Nephron progenitor cell (in vitro differentiated cells): ENCODE results near the gene PIK3CD.
A peak's percentile ranks its signal among the peaks of the same experiment; 100 is the strongest.

Experiments used
- DNase-seq: peaks from one replicate; pipeline ENCODE4 v3.0.0; 2021
- H3K27ac Mint-ChIP-seq: 2 replicates; pipeline ENCODE4 v1.8.0; 2021; ENCODE audit warnings: mild to moderate bottlenecking, moderate library complexity, mixed read lengths
- H3K27me3 Mint-ChIP-seq: 2 replicates; pipeline ENCODE4 v1.8.0; 2021; ENCODE audit warnings: mild to moderate bottlenecking, low read depth, mixed read lengths; ENCODE audit not compliant: poor library complexity
- H3K36me3 Mint-ChIP-seq: 2 replicates; pipeline ENCODE4 v1.8.0; 2021; ENCODE audit warnings: low read depth, mixed read lengths
- H3K4me1 Mint-ChIP-seq: 2 replicates; pipeline ENCODE4 v1.8.0; 2021; ENCODE audit warnings: mixed read lengths
- H3K4me3 Mint-ChIP-seq: 2 replicates; pipeline ENCODE4 v1.8.0; 2021; ENCODE audit warnings: mild to moderate bottlenecking, moderate library complexity, mixed read lengths
- H3K9me3 Mint-ChIP-seq: 2 replicates; pipeline ENCODE4 v1.8.0; 2021; ENCODE audit warnings: mild to moderate bottlenecking, moderate library complexity, mixed read lengths
- CTCF ChIP-seq: fragments of 200-600 bp; sonication (generic); IDR thresholded peaks from 2 replicates; pipeline ENCODE4 v1.5.0; 2021; ENCODE audit warnings: antibody characterized with exemption

PIK3CD gene

DNA sequence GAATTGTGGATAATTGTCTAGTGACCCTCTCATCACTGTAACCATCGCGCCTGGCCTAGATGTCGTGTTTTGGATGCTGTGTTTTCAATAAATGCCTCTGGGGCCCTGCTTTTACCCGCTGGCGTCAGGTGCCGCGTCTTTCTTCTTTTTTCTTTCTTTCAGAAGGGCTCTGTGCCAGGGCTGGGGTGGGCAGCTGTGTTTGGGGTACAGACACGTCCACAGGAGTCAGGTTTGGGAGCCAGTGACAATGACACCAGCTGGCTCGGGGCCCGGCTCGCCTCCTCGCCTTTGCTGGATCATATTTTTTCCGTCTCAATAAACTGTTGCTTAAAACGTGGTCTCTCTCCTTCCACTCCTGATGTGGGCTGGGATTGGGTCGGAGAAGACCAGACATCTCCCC lies 46.7 kb upstream of the PIK3CD start:
- no peaks in the 10 kb centered on the region for H3K27me3 Mint-ChIP-seq
- H3K4me3 Mint-ChIP-seq, result no peak overlapping the region
- H3K27ac Mint-ChIP-seq, result peak overlapping the region; percentile 61
- peaks cover 10% of the 10 kb centered on the region for H3K36me3 Mint-ChIP-seq
- no peak for TF ChIP-seq CTCF
- no peaks in the 10 kb centered on the region for H3K9me3 Mint-ChIP-seq
- no peaks in the 10 kb centered on the region for H3K4me1 Mint-ChIP-seq
- DNase-seq, result no peak

- Mint-ChIP-seq H3K4me1 (no peaks in the 10 kb centered on the region), H3K27me3 (no peaks in the 10 kb centered on the region), H3K9me3 (no peaks in the 10 kb centered on the region), H3K36me3 (peaks cover 12% of the 10 kb centered on the region), H3K27ac (peak overlapping the region; percentile 71), H3K4me3 (no peak overlapping the region)
- TF ChIP-seq CTCF, result no peak
- no peak for DNase-seq
Measured at GRCh38 chr1:9605946-9606455, 45.5 kb upstream of the PIK3CD start.

GRCh38 chr1:9606458-9606857 lies 45.1 kb upstream of the PIK3CD start:
- Mint-ChIP-seq H3K4me3 (no peak overlapping the region), H3K9me3 (no peaks in the 10 kb centered on the region), H3K27me3 (no peaks in the 10 kb centered on the region), H3K27ac (peak overlapping the region; percentile 68), H3K36me3 (peaks cover 13% of the 10 kb centered on the region), H3K4me1 (no peaks in the 10 kb centered on the region)
- DNase-seq, result no peak
- no peak for TF ChIP-seq CTCF

GRCh38 chr1:9606948-9607347 lies 44.6 kb upstream of the PIK3CD start:
- TF ChIP-seq CTCF, result no peak
- no peak overlapping the region for H3K4me3 Mint-ChIP-seq
- H3K27ac Mint-ChIP-seq, result peak overlapping the region; percentile 68
- H3K9me3 Mint-ChIP-seq, result no peaks in the 10 kb centered on the region
- H3K36me3 Mint-ChIP-seq, result peaks cover 15% of the 10 kb centered on the region
- DNase-seq, result no peak
- no peaks in the 10 kb centered on the region for H3K27me3 Mint-ChIP-seq
- H3K4me1 Mint-ChIP-seq, result no peaks in the 10 kb centered on the region

DNA sequence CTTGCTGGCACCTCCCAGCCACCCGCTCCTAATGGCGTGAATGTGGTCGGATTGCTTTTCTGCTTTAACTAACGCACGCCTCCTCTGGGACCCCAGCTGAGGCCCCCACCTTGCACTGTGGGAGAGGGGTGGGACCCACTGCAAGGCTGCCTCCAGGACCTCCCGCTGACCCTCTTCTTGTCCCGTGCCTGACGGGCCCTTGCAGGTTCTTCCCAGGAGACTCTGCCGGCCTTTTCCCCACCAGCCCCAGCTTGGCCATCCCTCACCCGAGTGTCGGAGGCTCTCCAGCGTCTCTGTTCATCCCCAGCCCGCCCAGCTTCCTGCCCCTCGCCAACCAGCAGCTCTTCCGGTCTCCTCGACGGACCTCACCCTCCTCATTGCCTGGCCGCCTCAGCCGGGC lies 44.2 kb upstream of the PIK3CD start:
- no peak for TF ChIP-seq CTCF
- no peaks in the 10 kb centered on the region for H3K27me3 Mint-ChIP-seq
- H3K4me1 Mint-ChIP-seq, result no peaks in the 10 kb centered on the region
- H3K27ac Mint-ChIP-seq, result no peak overlapping the region
- DNase-seq, result no peak
- H3K9me3 Mint-ChIP-seq, result no peaks in the 10 kb centered on the region
- no peak overlapping the region for H3K4me3 Mint-ChIP-seq
- H3K36me3 Mint-ChIP-seq, result peaks cover 15% of the 10 kb centered on the region

- TF ChIP-seq CTCF, result no peak
- H3K27ac Mint-ChIP-seq, result no peak overlapping the region
Measured at GRCh38 chr1:9609998-9610397, 41.5 kb upstream of the PIK3CD start.

More at GRCh38 chr1:9609998-9610397, 41.5 kb upstream of the PIK3CD start:
- DNase-seq, result no peak
- H3K9me3 Mint-ChIP-seq, result no peaks in the 10 kb centered on the region
- H3K27me3 Mint-ChIP-seq, result no peaks in the 10 kb centered on the region
- no peaks in the 10 kb centered on the region for H3K4me1 Mint-ChIP-seq
- H3K4me3 Mint-ChIP-seq, result no peak overlapping the region
- H3K36me3 Mint-ChIP-seq, result peaks cover 11% of the 10 kb centered on the region
